ENCODE measurements around the gene TIMP1.

Gene TIMP1

DNA sequence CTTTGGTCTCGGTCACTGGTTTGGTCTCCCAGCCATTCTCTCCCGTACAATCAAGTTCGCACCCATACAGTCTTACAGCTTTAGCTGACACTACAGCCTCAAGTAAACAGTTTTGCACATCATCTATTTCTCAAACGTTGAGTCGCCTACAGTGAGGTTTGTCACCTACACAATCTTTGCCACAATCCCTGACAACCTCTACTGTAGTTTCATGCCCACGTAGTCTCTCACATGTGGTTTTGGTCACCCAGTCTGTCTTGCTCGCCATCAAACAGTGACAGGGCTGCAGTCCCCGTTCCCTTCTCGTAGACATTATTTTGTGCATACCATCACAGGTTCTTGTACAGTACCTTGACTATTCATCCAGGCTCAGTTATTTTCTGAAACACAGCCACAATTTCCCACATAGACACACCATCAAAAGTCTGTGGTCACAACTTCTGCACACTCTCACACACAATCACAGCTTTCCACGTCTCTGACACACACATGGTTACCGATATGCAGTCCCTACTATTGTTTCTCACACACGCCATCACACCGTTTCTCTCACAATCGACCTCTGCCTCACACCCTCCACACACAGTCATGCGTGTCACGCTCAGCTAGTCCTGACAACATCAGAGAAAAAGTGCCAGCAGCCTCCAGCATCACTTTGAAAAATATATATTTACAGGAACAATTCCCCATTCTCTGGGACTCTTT is 52.8 kb downstream of the TIMP1 start:
- no peak for DNase-seq (ENCODE audit: low read depth)

Data from T follicular helper cell (primary cell).